Stimulated activated CD4-positive, alpha-beta T cell treated with anti-CD3 and anti-CD28 coated beads, TNF-alpha, amount 100 ng/mL, for 1 hour (primary cell): Measurements from ENCODE around the gene RIOK1.
"Not testable (repeated sequence)": the region's sequence is repeated elsewhere in the genome, so short reads cannot be mapped to it uniquely, and the experiment has no call there.

Experiments used
- DNase-seq, 3 donors: peaks; one replicate each; pipeline ENCODE4 v3.0.0-alpha.2; 2020; ENCODE audit warnings: low read depth in 3 of 3, low spot score in 1 of 3

The RIOK1 gene

GRCh38 chr6:7389451-7390225, at the start of gene RIOK1, which contains the start of gene CAGE1:
Gene RIOK1 (plus strand): TSS chr6:7389808. CDS start chr6:7390003, 195 bp downstream.
Gene CAGE1 (minus strand): TSS chr6:7389742. CDS start chr6:7387173, 2,569 bp downstream.
- peak; percentile 83 to 90 (median 88) for DNase-seq

- DNase-seq, result no peak
Measured at GRCh38 chr6:7341271-7341670, 48.3 kb upstream of the RIOK1 start.

GRCh38 chr6:7341989-7342742, 47.4 kb upstream of the RIOK1 start:
- DNase-seq, result no peak

- no peak for DNase-seq
Measured at GRCh38 chr6:7343546-7344475, 45.8 kb upstream of the RIOK1 start.

- DNase-seq, result not testable (repeated sequence)
Measured at GRCh38 chr6:7344773-7345450, 44.7 kb upstream of the RIOK1 start.

GRCh38 chr6:7347551-7347997, 42.0 kb upstream of the RIOK1 start:
- not testable (repeated sequence) for DNase-seq

GRCh38 chr6:7350591-7350990, 39.0 kb upstream of the RIOK1 start:
- DNase-seq, result not testable (repeated sequence)

GRCh38 chr6:7351916-7352315, 37.7 kb upstream of the RIOK1 start:
- not testable (repeated sequence) for DNase-seq

- DNase-seq, result no peak
Measured at GRCh38 chr6:7367408-7367807, 22.2 kb upstream of the RIOK1 start.

GRCh38 chr6:7373739-7374138, 15.9 kb upstream of the RIOK1 start:
- no peak for DNase-seq

GRCh38 chr6:7377961-7378360, 11.6 kb upstream of the RIOK1 start:
- no peak for DNase-seq

GRCh38 chr6:7378740-7379139, 10.9 kb upstream of the RIOK1 start:
- no peak for DNase-seq

- no peak for DNase-seq
Measured at GRCh38 chr6:7381092-7381491, 8.5 kb upstream of the RIOK1 start.

- DNase-seq, result no peak
Measured at GRCh38 chr6:7389162-7389450, 502 bp upstream of the RIOK1 start.

GRCh38 chr6:7390226-7390878, 744 bp downstream of the RIOK1 start:
- peak in 2 of 3 donors; percentile 2 to 18 for DNase-seq

- DNase-seq, result no peak
Measured at GRCh38 chr6:7391151-7391550, 1.5 kb downstream of the RIOK1 start.

- DNase-seq, result no peak
Measured at GRCh38 chr6:7392402-7392801, 2.8 kb downstream of the RIOK1 start.

GRCh38 chr6:7401075-7401474, 11.5 kb downstream of the RIOK1 start:
- no peak for DNase-seq

- DNase-seq, result no peak
Measured at GRCh38 chr6:7402716-7403115, 13.1 kb downstream of the RIOK1 start.

- DNase-seq, result no peak
Measured at GRCh38 chr6:7404546-7404945, 14.9 kb downstream of the RIOK1 start.
